Lower leg skin (tissue), 4 donors: ENCODE measurements around the gene C9orf153. TPM values are rescaled to one million over a fixed set of nuclear protein-coding genes. Genes with fewer than 3 reads are reported as not detected.

Experiments used
- DNase-seq, 2 donors: peaks; one replicate each; pipeline ENCODE4 v3.0.0-alpha.2; 2019; ENCODE audit warnings: low spot score in 2 of 2
- H3K4me3 ChIP-seq: fragments of 200-600 bp; sonication (generic); 2 replicates; pipeline ENCODE4 v1.5.1; 2017; ENCODE audit warnings: mild to moderate bottlenecking, low read depth; ENCODE audit not compliant: poor library complexity, severe bottlenecking
- CTCF ChIP-seq, 3 donors: fragments of 450-650 bp; IDR thresholded peaks; one replicate each; pipeline ENCODE4 v1.5.1; 2016; ENCODE audit warnings: antibody characterized with exemption in 3 of 3, mild to moderate bottlenecking in 3 of 3, moderate library complexity in 2 of 3
- POLR2A ChIP-seq, 2 donors: fragments of 450-650 bp; IDR thresholded peaks; one replicate each; pipeline ENCODE4 v1.6.1; 2016 to 2017; ENCODE audit warnings: antibody characterized with exemption in 2 of 2, mild to moderate bottlenecking in 1 of 2, moderate library complexity in 1 of 2
- WGBS, 2 donors: methylation state at CpG; one replicate each; pipeline ENCODE4 v1.1.5; 2018; 5-methylcytosine and 5-hydroxymethylcytosine counted together
- intact Hi-C: fragments of 100-400 bp; cut with DNase I; formaldehyde crosslinking; loops from one replicate; pipeline ENCODE4 v1.15.0; 2023; ENCODE audit warnings: low total_unique reads
- total RNA-seq, 4 donors: library from RNA; depleted of rRNA; stranded (reverse); fragments of >200 nt; gene quantifications; one replicate each; pipeline ENCODE4 v1.1.0, GENCODE V29; 2016

Gene C9orf153
- total RNA-seq, 4 donors from 2014 or later = 0.16 to 0.63 TPM; not detected in 2

- DNase-seq = no peak
- intact Hi-C loops = no loop called here
- H3K4me3 ChIP-seq = no peak overlapping the region
- TF ChIP-seq CTCF (IDR thresholded peaks at IDR 0.05) (no peak), POLR2A (IDR thresholded peaks at IDR 0.05) (no peak)
- 61 to 68% methylated on average over 2 of the region's 2 CpGs for WGBS, 2 donors
These were observed 2.1 kb downstream of the C9orf153 start for GRCh38 chr9:86257391-86257790.

- TF ChIP-seq CTCF (IDR thresholded peaks at IDR 0.05) (no peak), POLR2A (IDR thresholded peaks at IDR 0.05) (no peak)
- 79 to 93% methylated on average over 3 of the region's 3 CpGs for WGBS, 2 donors
- DNase-seq = no peak
- H3K4me3 ChIP-seq = no peak overlapping the region
- intact Hi-C loops = no loop called here
These were observed 2.8 kb downstream of the C9orf153 start for GRCh38 chr9:86256653-86257052.

- peak in 1 of 2 donors; percentile 31 for DNase-seq
- H3K4me3 ChIP-seq = no peak overlapping the region
- TF ChIP-seq POLR2A (IDR thresholded peaks at IDR 0.05) = no peak
- no peak for TF ChIP-seq CTCF (IDR thresholded peaks at IDR 0.05)
- 92 to 95% methylated on average over 3 of the region's 3 CpGs for WGBS, 2 donors
- intact Hi-C loops = no loop called here
These were observed 5.9 kb downstream of the C9orf153 start for GRCh38 chr9:86253577-86253976.

- intact Hi-C loops = no loop called here
- H3K4me3 ChIP-seq = no peak overlapping the region
- TF ChIP-seq CTCF (IDR thresholded peaks at IDR 0.05) (no peak), POLR2A (IDR thresholded peaks at IDR 0.05) (no peak)
- DNase-seq = no peak
- WGBS, 2 donors = 91 to 94% methylated on average over 1 of the region's 1 CpG
These were observed 6.6 kb downstream of the C9orf153 start for GRCh38 chr9:86252870-86253269.

- intact Hi-C loops = no loop called here
- TF ChIP-seq CTCF (IDR thresholded peaks at IDR 0.05) (no peak), POLR2A (IDR thresholded peaks at IDR 0.05) (no peak)
- DNase-seq = no peak
- H3K4me3 ChIP-seq = no peak overlapping the region
These were observed 9.3 kb downstream of the C9orf153 start for GRCh38 chr9:86250123-86250522.

GRCh38 chr9:86248746-86249145 lies 10.7 kb downstream of the C9orf153 start:
- 52 to 77% methylated on average over 4 of the region's 4 CpGs for WGBS, 2 donors
- intact Hi-C loops = no loop called here
- TF ChIP-seq CTCF (IDR thresholded peaks at IDR 0.05) = no peak
- no peak for TF ChIP-seq POLR2A (IDR thresholded peaks at IDR 0.05)
- no peak overlapping the region for H3K4me3 ChIP-seq
- DNase-seq = no peak
